ENCODE data around the gene COPE. TPM values are rescaled to one million over a fixed set of nuclear protein-coding genes. Genes with fewer than 3 reads are reported as not detected.

COPE gene
- 356 TPM for polyA plus RNA-seq (2012; ENCODE audit: insufficient read length, low read depth)

GRCh38 chr19:18919086-18919899, at the start of gene COPE, which contains the start of gene DDX49:
Gene COPE (minus strand): TSS chr19:18919387. CDS start chr19:18919348, 39 bp downstream.
Gene DDX49 (plus strand): TSS chr19:18919715. CDS start chr19:18919742, 27 bp downstream.
- peak; percentile 83 for TF ChIP-seq POLR2AphosphoS5 (IDR thresholded peaks at IDR 0.05; ENCODE audit: low read depth, low read length)
- TF ChIP-seq, protein P1, sequence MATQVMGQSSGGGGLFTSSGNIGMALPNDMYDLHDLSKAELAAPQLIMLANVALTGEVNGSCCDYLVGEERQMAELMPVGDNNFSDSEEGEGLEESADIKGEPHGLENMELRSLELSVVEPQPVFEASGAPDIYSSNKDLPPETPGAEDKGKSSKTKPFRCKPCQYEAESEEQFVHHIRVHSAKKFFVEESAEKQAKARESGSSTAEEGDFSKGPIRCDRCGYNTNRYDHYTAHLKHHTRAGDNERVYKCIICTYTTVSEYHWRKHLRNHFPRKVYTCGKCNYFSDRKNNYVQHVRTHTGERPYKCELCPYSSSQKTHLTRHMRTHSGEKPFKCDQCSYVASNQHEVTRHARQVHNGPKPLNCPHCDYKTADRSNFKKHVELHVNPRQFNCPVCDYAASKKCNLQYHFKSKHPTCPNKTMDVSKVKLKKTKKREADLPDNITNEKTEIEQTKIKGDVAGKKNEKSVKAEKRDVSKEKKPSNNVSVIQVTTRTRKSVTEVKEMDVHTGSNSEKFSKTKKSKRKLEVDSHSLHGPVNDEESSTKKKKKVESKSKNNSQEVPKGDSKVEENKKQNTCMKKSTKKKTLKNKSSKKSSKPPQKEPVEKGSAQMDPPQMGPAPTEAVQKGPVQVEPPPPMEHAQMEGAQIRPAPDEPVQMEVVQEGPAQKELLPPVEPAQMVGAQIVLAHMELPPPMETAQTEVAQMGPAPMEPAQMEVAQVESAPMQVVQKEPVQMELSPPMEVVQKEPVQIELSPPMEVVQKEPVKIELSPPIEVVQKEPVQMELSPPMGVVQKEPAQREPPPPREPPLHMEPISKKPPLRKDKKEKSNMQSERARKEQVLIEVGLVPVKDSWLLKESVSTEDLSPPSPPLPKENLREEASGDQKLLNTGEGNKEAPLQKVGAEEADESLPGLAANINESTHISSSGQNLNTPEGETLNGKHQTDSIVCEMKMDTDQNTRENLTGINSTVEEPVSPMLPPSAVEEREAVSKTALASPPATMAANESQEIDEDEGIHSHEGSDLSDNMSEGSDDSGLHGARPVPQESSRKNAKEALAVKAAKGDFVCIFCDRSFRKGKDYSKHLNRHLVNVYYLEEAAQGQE (IDR thresholded peaks at IDR 0.05; ENCODE audit: insufficient read depth in 1 of 2, low read depth in 2 of 2, low read length in 2 of 2), result no peak
- TF ChIP-seq TAF1 (IDR thresholded peaks at IDR 0.05; ENCODE audit: borderline replicate concordance, insufficient read depth, low read length), result peak; percentile 62; the same call in 1 of the 2 replicates
- no peak for TF ChIP-seq FOXP2 (optimal IDR thresholded peaks at IDR 0.05; ENCODE audit: borderline replicate concordance, extremely low read depth, extremely low read length, insufficient read depth)
- TF ChIP-seq SIN3A (IDR thresholded peaks at IDR 0.05; ENCODE audit: borderline replicate concordance, insufficient read depth, low read length), result peak; percentile 80; the same call in 1 of the 2 replicates

DNA sequence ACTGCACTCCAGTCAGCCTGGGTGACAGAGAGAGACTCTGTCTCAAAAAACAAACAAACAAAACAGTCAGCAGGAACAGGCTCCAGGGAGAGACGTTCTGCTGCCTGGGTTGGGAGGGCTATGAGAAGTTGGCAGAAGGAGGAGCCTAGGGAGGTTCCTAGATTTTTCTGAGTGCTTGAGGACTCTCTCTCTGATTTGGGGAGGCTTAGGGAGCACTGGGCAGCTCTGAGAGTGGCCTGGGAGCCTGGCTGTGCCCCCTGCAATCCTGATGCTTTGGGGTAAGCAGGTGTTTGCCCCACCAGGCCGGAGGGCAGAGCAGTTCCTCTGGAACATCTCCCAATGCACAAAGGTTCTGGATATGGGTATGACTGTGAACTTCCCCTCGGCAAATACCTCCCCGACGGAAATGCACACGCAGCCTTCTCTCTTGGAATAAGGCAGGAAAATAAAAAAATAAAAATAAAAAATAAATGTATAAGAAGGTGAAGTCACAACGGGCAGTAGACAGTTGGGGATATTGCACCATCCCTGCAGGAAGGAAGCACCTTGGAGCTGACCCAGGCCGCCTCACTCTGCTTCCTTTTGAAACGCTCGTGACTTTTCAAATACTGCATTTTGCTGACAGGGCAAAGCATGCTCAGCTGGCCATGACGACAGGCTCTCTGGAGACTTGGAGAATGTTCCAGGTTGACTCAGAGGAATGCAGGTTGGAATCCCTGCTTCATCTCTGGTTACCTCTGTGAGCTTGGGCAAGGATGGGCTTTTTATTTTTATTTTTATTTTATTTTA, 48.4 kb upstream of the COPE start:
- TF ChIP-seq POLR2AphosphoS5 (IDR thresholded peaks at IDR 0.05; ENCODE audit: low read depth, low read length) (no peak), TAF1 (IDR thresholded peaks at IDR 0.05; ENCODE audit: borderline replicate concordance, insufficient read depth, low read length) (no peak), SIN3A (IDR thresholded peaks at IDR 0.05; ENCODE audit: borderline replicate concordance, insufficient read depth, low read length) (no peak), FOXP2 (optimal IDR thresholded peaks at IDR 0.05; ENCODE audit: borderline replicate concordance, extremely low read depth, extremely low read length, insufficient read depth) (no peak)
- TF ChIP-seq, protein P1 (IDR thresholded peaks at IDR 0.05; ENCODE audit: insufficient read depth in 1 of 2, low read depth in 2 of 2, low read length in 2 of 2), result no peak

GRCh38 chr19:18966307-18966706, 47.1 kb upstream of the COPE start:
- TF ChIP-seq FOXP2 (optimal IDR thresholded peaks at IDR 0.05; ENCODE audit: borderline replicate concordance, extremely low read depth, extremely low read length, insufficient read depth) (no peak), TAF1 (IDR thresholded peaks at IDR 0.05; ENCODE audit: borderline replicate concordance, insufficient read depth, low read length) (no peak), POLR2AphosphoS5 (IDR thresholded peaks at IDR 0.05; ENCODE audit: low read depth, low read length) (no peak), SIN3A (IDR thresholded peaks at IDR 0.05; ENCODE audit: borderline replicate concordance, insufficient read depth, low read length) (no peak)
- TF ChIP-seq, protein P1 (IDR thresholded peaks at IDR 0.05; ENCODE audit: insufficient read depth in 1 of 2, low read depth in 2 of 2, low read length in 2 of 2), result no peak

GRCh38 chr19:18964121-18964520, 44.9 kb upstream of the COPE start:
- TF ChIP-seq POLR2AphosphoS5 (IDR thresholded peaks at IDR 0.05; ENCODE audit: low read depth, low read length) (no peak), SIN3A (IDR thresholded peaks at IDR 0.05; ENCODE audit: borderline replicate concordance, insufficient read depth, low read length) (no peak), FOXP2 (optimal IDR thresholded peaks at IDR 0.05; ENCODE audit: borderline replicate concordance, extremely low read depth, extremely low read length, insufficient read depth) (no peak), TAF1 (IDR thresholded peaks at IDR 0.05; ENCODE audit: borderline replicate concordance, insufficient read depth, low read length) (no peak)
- TF ChIP-seq, protein P1 (IDR thresholded peaks at IDR 0.05; ENCODE audit: insufficient read depth in 1 of 2, low read depth in 2 of 2, low read length in 2 of 2), result no peak
